ENCODE results near the gene MTO1.
"Not testable (repeated sequence)": the region's sequence is repeated elsewhere in the genome, so short reads cannot be mapped to it uniquely, and the experiment has no call there.

- not testable (repeated sequence) for TF ChIP-seq CTCF, POLR2A (IDR thresholded peaks at IDR 0.05)
Measured at GRCh38 chr6:73551115-73551514, 89.6 kb downstream of the MTO1 start.
